Measurements from ENCODE around the gene GALNT14. TPM values are rescaled to one million over a fixed set of nuclear protein-coding genes. Genes with fewer than 3 reads are reported as not detected.

Gene GALNT14
- total RNA-seq, 1 donor from 2014 or later: 0.20 TPM

DNA sequence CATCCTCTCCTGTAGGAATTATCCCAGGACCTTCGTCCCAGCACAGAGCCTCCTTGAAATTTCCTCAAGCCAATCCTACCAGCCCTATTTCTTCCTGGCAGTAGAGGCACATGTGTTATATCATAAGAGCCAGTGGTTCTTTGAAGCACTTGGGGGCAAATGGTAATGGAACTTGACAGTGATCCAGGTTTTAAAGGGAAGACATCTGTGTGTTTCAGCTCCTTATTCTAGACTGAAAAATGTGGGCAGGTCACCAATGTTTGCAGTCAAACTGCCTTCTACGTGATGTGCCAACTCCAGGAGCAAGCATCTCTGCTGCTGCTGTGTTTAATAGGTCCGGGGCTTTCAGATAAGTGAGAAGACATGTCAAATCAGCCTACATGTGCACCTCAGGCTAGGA, 157.1 kb downstream of the GALNT14 start:
- intact Hi-C loops (cut with micrococcal nuclease): no loop called here

DNA sequence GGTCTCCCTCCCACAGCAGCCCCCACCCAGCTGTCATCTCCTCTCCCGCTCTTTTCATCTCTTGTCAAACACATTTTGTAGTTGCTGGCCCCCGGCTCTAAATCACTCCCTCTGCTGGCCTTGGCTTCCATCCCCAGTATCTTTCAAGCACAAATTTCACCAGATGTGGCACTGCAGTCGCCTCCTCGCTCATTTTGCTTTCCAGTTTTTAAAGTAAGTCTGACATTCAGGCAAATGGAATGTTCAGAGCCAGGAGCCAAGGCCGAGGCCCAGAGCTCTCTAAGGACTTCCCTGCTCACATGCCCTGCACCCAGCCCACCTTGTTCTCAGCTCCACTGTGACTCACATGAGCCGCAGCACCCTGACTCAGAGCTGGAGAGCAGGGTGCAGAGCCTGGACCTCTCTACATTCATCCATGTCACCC, 158.4 kb downstream of the GALNT14 start:
- intact Hi-C loops (cut with micrococcal nuclease): no loop called here

- intact Hi-C loops (cut with micrococcal nuclease): no loop called here
These were observed 159.4 kb downstream of the GALNT14 start for GRCh38 chr2:30978854-30979253.

DNA sequence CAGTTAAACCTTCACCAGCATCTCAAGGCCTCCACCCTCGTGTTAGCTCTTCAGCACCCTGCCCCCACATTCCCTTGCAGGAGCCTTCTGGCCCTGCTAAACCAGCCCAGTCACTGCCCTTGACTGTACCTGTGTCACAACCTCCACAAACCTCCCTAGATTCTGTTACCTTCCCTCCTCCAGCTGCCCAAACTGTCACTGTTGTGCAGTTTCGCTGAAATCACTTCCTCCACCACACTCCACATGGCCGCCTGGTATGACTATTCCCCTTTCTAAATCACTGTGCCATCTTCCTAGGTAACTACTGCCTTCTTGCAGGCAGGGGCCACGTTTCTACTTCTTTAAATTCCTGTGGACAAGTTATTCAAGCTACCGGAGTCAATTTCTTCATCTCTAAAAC, 160.2 kb downstream of the GALNT14 start:
- intact Hi-C loops (cut with micrococcal nuclease): no loop called here

GRCh38 chr2:30975156-30975555, 163.1 kb downstream of the GALNT14 start:
- intact Hi-C loops (cut with micrococcal nuclease): no loop called here

- intact Hi-C loops (cut with micrococcal nuclease): no loop called here
These were observed 163.7 kb downstream of the GALNT14 start for GRCh38 chr2:30974554-30974953.

DNA sequence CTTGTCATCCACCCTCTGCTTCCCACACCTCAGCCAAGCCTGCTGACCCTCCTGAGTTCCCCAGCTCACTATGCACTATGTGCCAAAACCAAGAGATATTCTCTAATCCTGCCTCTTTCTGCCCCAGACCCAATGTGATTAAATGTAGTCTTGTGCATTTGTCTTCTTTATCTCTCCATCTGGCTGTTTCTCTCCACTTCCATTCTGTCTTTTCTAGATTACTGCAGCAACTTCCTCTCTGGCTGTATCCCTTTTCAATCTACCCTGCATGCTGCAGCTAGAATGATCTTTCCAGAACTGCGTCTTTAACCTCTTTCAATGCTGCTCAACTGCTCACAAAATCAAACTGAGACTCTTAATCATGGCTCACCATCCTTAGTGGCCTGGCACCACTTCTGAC, 164.1 kb downstream of the GALNT14 start:
- intact Hi-C loops (cut with micrococcal nuclease): no loop called here

DNA sequence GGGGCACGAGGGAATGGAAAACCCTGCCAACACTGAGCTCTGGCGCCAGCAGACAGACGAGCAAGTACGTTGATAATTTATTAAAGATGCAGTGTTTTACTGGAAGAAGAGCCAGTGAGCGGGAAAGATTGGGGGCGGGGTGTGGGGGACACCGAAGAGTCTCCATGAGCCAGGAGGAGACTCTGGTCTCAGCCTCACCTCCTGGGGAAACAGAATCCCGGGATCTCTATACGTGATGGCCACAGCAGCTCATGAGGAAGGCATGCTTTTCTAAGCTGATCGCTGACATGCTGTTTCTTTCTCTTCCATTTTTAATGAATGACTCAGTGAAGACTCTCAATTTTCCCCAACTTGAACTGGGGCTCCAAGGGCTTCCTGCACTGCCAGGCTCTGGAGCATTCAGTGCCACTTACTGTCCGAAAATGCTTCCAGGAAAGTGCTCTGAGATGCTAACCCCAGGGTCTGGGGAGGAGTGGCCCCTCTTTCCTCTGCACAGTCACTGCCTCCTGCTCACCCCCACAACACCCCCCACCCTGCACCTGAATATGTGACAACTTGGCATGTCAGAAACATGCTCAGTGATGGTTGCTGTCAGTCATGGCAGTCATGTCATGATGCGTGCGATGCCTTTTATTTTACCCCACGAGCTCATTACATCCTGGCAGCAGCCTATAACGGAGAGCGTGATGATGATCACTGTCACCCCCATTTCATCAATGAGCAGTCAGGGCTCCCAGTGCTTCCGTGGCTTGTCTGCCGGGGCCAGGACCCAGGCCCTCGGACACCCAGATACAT, 166.8 kb downstream of the GALNT14 start:
- intact Hi-C loops (cut with micrococcal nuclease): no loop called here

DNA sequence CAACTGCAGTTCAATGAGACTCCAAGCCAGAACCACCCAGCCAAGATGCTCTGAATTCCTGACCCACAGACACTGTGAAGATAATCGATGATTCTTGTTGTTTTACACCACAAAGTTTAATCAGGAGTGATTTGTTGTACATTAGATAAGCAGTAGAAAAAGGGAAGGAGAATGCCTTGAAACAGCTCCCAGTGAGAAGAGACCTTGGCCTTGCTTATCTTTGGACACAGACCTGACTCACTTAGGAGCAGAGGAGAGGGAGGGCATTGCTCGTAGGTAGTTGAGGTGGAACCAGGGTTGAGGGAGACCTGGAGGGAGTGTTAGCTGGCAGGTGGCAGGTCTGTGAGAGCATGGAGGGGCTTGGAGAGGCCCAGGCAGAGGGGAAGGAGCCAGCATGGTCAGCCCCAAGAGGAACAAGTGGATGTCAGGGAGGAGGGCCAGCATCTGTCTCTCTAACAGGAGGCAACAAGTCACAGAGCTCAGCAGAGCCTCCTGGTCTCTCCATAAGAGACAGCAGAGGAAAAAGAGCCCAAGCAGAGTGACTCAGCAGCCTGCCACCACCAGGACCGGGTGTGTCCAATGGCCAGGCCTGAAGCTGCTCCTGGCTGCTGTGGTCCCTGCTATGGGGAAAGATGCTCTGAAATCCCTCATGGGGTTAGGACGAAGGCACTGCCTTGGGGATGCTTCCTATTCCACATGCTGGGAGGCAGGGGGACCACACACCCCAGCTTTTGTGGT, 169.4 kb downstream of the GALNT14 start:
- intact Hi-C loops (cut with micrococcal nuclease): no loop called here

GRCh38 chr2:30966786-30967185, 171.5 kb downstream of the GALNT14 start:
- intact Hi-C loops (cut with micrococcal nuclease): no loop called here

DNA sequence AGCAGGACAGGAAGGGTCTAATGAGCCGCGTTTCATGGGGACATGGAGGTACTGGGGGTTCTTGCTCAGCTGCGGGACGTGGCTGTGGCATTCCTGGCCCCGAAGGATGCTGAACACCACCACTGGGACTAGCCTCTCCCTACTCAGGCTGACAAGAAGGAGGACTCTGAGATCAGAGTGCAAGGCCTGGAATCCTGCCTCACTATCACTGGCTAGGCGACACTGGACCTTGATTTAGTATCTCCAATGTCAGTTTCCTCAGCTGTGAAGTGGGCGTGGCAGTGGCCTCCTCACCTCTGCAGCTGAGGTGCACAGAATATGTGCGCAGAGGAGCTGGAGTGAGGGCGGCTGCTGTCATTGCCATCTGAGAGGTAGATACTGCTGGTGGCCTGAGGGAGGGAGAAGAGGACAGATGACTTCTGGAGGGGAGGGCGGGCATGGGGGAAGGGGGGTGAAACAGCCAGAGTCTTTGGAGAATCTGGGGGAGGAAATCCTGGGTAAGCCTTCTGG, 173.2 kb downstream of the GALNT14 start:
- intact Hi-C loops (cut with micrococcal nuclease): no loop called here

DNA sequence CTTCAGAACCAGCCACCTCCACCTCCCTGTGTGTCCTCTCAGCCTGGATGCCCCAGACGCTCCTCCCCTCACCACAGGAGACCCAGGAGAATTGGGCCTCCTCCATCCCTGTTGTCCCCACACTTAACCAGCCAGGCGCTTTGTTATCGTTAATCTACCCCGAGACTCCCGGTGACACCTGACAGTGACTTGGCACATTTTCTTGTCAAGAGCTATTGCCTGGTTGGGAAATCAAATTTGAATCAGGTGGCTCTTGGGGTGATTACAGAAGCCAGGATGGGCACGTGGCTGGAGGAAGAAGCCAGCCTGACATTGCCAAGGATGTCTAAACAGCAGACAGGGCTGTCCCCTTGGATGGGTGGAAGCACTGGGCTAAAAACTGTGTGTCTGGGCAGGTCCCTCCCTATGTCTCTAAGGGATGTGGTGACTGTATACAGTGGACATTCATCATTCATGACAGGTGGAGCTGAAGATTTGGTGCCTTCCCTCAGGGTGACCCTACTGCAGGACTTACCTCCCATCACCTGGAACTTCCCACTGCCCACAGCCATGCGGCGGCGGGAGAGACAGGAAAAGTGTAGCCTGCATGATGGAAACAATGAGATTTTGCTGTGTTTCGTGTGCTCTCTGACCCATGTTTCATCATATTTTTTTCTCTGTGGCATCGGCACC, 173.8 kb downstream of the GALNT14 start:
- intact Hi-C loops (cut with micrococcal nuclease): no loop called here

GRCh38 chr2:30963184-30963583, 175.1 kb downstream of the GALNT14 start:
- intact Hi-C loops (cut with micrococcal nuclease): no loop called here

DNA sequence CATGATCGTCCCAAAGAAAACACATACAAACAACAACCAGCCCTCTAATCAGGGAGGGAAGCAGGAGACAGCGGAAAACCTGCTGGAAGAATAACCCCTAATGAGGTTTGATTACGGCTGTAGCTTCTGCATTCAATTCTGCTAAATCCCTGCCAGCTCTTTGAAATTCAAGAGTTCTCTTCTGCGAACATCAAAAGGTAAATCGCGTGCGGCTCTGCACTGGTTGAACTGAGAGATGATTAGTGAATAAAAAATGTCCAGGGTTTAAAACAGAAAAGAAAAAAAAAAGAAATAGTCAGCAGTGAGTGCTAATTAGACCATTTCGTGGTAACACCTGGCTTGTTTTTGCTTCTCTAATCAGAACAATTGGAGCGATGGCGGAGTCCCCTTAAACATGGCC, 178.0 kb downstream of the GALNT14 start:
- intact Hi-C loops (cut with micrococcal nuclease): no loop called here

DNA sequence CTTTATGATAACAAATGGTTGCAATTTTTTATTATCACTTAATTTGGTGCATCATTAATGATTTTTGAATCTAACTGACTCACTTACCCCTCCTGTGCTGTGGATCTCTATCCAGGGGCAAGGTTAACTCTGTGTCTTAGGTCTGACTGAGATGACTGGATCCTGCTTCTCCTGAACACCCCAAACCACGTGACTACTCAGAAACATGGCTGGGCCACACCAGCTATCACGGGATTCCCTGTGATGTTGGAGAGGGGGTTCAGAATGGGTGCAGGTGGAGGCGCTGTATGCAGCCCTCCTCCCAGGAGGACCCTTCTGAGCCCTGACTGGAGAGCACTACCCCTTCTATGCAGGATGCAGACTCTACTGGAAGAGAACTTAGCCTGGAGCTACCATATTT, 178.6 kb downstream of the GALNT14 start:
- intact Hi-C loops (cut with micrococcal nuclease): no loop called here

- intact Hi-C loops (cut with micrococcal nuclease): no loop called here
These were observed 179.3 kb downstream of the GALNT14 start for GRCh38 chr2:30958918-30959265.

DNA sequence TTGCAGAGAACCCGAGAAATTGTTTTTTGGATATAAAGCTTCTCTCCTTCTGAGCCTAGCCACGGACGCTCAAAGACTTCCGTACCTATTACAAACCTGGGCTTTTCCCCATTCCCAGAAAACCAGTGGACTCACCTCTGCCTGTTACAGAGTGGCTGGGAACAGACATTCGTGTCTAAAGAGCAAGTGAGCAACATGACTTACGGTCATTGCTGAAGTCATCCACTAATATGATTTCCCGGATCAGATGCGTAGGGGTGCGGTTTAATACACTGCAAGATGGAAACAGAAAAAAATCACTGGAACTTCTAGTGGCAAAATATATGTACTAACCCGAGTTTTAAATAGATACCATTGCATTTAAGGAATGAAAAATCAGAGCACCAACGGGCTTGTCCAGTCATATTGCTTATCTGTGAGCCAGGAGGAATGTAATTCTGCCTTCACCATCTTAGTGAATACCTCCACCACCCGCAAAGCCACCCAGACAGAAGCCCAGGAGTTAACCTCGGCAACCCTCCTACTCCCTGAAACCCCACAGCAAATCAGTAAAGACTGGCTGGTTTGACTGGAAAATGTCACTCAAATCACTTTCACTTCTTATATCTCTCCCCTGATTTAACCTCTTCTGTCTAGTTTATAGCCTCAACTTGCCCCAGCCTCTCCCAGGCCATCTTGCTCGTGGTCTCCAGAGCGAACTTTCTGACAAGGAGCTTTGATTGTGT, 179.9 kb downstream of the GALNT14 start:
- intact Hi-C loops (cut with micrococcal nuclease): no loop called here

DNA sequence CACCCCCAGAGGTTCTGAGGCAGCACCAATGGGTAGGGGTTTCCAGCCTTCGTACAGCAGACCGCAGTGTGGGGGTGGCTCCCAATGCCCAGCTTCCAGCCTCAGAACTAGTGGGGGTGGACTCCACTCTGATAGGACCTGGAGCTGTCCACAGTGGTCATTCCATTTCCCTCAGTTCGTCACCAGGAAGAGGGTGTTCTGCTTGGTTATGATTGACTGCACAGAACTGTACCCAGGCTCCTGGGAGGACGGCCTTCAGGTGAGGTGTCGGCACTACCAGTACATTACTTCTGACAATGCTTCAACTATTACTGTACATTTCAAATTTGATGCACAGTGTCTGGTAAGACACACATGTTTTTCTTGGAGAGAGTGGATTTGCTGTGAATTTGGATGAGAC, 180.6 kb downstream of the GALNT14 start:
- intact Hi-C loops (cut with micrococcal nuclease): no loop called here

DNA sequence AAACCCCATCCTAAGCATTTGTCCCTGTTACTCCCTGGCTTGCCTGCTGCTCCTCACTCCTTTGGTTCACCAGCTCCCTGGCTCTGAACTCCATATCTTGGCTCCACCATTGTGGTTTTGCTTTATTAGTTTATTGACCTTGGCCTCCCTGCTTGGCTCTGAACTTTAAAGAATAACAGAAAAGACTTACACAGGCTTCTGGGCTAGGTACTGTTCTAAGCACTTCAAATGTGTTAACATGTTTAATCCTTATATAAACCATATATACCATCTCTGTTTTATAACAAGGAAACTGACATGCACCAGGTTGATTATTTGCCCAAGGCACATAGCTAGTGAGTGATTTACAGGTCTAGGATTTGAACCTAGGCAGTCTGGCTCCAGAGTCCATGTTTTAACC, 181.2 kb downstream of the GALNT14 start:
- intact Hi-C loops (cut with micrococcal nuclease): no loop called here

DNA sequence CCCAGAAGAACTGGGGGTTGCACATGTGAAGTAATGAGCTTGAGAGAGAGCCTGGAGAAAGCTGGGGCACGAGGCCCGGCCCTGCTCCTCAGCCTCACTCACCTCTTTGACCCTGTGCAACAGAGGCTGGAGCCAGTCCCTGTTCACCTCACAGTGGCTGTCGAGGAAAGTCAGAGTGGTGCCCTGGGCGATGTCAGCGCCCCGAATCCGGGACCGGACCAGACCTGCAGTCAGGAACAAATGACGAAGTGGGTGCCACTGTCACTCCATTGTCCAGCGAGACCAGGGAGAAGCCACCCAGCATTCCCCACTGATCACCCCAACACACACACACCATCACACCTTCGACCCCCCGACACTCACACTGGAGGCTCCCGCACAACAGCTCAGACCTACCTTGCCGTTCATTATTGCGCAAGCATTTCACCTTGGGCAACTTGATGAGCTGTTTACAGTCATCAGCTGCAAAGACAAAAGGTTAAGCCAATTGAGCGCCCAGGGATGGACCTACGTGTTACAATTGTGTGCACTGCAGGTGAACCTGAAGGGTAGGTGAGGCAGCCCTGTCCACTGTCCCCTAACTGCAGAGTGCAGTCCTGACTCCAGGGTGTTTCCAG, 182.6 kb downstream of the GALNT14 start:
- intact Hi-C loops (cut with micrococcal nuclease): no loop called here

DNA sequence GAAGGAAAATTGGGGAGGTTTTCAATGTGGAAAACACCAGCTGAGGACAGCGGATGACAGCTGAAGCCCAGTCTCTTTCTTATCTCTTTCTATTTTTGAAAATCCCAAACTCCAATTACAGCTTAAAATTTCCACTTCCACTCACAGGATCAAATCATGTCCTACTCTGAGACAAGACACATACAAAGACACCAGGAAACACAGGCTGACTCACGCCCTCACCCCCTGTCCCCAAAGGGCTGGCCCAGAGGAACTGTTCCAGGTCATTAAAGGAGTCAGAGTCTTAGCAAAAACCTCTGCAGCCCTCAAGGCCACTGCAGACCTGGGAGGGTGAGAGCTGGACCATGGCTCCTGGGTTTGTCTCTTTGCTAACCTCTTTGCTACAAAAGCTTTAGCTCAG, 187.9 kb downstream of the GALNT14 start:
- intact Hi-C loops (cut with micrococcal nuclease): no loop called here

Measured in T-helper 2 cell treated with Interferon-gamma antibody and Interleukin-4, amounts not matched to agents 100 ng/mL and 5 ng/mL, for 36 hours (primary cell).